GM12892 (cell line): ENCODE results near the gene ISG20L2.

Experiments
- POLR2A ChIP-seq: IDR thresholded peaks from 2 replicates; pipeline ENCODE4 v1.6.1; 2011; ENCODE audit warnings: low read depth, low read length, control low read depth
- POLR2AphosphoS5 ChIP-seq: IDR thresholded peaks from 2 replicates; pipeline ENCODE4 v1.6.1; 2011; ENCODE audit warnings: low read depth, low read length, control low read depth
- TAF1 ChIP-seq: IDR thresholded peaks from 2 replicates; pipeline ENCODE4 v1.6.1; 2011; ENCODE audit warnings: low read depth, mild to moderate bottlenecking, control low read depth, low read length, borderline replicate concordance

DNA sequence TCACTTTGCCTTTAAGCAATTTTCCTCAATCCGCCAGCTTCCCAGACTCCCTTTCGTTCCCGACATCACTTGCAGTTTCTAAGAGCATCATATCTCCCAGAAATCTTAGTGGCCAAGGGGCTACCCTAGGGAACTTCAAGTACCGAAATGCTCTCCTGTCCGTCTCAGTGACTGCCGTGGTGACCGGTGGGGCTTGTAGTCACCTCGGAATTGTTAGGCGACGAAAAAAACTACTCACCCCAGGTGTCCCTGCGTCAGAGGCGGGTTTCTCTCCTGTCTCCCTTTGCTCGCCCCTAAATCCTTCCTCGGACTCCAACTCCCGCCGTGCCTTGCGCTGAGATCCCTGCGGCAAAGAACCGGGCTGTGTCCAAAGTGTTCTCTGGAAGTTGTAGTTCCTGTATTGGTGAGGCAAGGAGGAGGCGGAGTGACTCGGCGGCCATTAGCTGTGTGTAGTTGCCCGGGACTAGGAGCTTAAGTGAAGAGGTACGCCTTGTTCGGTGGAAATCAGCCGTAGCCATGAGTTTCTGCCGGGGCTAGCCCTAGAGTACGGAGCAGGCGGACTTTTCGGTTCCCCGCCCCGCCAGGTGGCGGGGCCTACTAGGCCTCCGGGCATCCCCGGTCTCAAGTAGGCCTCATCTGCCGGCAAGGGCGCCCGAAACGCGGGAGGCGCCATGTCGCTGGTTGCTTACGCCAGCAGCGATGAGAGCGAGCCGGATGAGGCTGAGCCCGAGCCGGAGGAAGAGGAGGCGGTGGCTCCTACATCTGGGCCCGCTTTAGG lies 38.7 kb upstream of the ISG20L2 start, which contains the start of gene PRCC:
- peak; percentile 45 for TF ChIP-seq POLR2A
- peak; percentile 78 for TF ChIP-seq TAF1
- peak; percentile 81 for TF ChIP-seq POLR2AphosphoS5
